Activated CD8-positive, alpha-beta memory T cell treated with anti-CD3 and anti-CD28 coated beads for 4 hours (primary cell): ENCODE data around the gene MYO1D.

Source experiments
- DNase-seq, 2 donors: peaks; one replicate each; pipeline ENCODE4 v3.0.0-alpha.2; 2020; ENCODE audit warnings: low read depth in 2 of 2

Gene MYO1D

GRCh38 chr17:32512328-32512727 is 364.6 kb downstream of the MYO1D start:
- DNase-seq = no peak

- no peak for DNase-seq
Measured at GRCh38 chr17:32510466-32510865, 366.5 kb downstream of the MYO1D start.

- DNase-seq = no peak
Measured at GRCh38 chr17:32508926-32509325, 368.0 kb downstream of the MYO1D start.

- DNase-seq = no peak
Measured at GRCh38 chr17:32504166-32504990, 372.5 kb downstream of the MYO1D start.

DNA sequence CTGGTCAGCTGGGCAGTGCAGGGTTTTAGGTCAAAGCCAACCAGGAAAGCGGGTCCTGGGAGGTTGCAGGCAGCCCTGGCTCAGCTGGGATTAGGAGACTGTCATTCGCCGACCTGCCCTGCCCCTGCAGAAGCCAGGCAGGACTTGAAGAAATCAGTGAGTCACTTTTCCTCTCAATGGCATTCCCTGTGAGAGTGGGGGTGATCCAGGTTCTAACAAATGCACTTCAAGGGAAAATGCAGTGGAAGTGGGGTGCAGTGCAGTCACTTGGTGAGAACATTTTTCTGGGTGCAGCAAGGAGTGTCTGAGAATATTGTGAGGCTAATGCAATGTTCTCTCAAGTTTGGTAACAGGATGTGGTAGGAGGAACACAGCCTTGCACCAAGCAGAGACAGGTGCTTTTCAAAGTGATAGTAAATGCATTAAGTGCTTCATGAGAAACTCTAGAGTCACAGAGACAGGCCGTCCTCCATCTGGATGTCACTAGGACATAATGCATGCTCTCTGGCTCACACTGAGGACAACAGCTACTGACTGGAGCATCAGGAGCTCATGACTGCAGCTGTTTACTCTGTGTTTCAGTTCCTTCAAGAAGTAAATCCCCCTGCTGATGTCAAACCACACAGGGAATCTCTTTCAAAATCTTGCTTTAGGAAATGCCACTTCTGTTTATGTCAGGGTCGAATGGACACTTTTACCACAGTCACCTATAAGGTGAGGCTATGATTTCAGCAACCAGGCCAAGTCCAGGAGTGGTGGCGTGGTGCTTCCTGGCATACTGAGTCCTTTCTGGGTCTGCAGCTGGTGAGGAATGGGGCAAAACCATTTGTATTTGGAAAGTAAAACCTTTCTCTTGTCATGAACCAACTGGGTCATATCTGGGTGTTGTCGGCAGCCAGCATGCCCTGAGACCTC is 373.4 kb downstream of the MYO1D start:
- no peak for DNase-seq

- no peak for DNase-seq
Measured at GRCh38 chr17:32502710-32503109, 374.2 kb downstream of the MYO1D start.

DNA sequence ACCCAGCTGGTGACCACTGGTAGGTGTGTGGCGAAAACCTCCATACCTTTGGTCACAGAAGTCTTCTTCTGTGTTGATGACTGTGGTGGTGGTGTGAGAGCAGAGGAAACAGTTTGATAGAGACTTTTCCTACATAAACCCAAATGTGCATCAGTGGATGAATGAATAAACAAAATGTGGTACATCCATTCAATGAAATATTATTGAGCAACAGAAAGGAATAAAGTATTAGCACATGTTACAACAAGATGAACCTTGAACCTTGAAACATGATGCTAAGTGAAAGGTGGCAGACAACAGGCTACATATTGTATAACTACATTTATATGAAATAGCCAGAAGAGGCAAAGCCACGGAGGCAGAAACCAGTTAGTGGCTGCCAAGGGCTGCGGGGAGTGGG is 374.9 kb downstream of the MYO1D start:
- DNase-seq = no peak

- DNase-seq = no peak
Measured at GRCh38 chr17:32498391-32498790, 378.5 kb downstream of the MYO1D start.

DNA sequence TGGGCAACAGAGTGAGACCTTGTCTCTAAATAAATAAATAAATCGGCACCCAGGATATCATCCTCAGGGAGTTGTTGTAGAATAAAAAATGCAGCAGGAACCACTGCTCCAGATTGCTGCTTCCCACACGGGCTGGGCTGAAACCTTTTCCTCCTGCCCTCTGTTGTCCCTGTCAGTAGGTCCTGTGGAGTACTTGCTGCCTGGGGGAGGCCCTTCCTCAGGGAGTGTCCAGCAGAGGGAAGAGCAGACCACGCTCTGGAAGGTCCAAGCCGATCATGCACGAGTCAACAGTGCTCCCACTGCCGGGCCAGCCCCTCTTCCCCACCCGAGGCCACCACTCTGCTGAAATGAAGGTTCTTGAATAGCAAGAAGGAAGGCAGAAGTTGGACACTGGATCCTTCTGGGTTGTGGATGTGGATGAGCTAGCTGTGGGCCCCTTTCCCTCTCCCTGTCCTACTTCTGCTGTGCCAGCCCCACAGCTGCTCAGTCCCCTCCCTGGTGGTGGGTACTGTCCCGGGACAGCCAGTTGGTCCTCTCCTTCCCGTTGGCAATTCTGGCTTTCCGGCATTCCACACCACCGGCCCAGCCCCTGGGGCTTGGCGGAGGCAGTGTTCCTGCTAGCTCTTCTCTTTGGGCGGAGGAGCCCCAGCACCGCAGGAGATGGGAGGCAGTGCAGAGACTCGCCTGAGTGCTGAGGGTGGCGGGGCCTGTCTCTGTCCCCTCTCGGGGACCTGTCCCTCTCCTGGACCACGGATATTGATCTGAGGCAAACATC is 379.3 kb downstream of the MYO1D start:
- no peak for DNase-seq

DNA sequence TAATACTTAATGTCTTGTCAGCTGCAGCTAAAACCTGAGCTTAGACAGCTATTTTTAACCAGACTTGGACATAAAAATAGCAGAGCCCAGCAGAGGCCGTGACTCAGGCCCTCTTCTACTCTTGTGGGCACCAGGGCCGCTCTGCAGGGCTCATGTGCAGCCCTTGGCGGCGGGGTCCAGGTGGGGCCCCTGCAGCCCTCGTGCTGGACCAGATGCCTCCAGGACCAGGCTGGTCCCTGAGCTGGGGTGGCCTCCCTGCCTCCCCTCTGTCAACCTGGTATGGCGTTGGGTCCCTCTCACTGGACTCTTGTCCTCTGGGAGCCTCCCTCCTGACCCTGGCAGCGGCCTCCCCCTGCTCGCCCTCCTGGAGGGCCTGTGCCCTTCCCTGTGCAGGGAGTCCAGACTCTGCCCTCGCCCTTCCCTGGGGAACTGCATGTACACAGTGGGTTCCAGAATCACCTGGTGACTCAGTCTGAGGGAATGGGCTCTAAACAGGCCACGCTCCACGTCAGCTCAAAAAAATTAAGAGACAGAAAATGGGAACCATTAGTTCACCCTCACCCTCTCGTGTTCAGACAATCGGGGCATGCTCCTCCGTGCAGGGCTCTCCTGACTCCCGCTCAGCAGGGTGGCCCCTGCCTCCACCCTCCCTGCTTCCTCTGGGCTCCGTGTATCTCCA is 380.4 kb downstream of the MYO1D start:
- DNase-seq = no peak

- DNase-seq = no peak
Measured at GRCh38 chr17:32495359-32496231, 381.3 kb downstream of the MYO1D start.

GRCh38 chr17:32494621-32495358 is 382.1 kb downstream of the MYO1D start:
- DNase-seq = no peak

GRCh38 chr17:32493976-32494513 is 382.9 kb downstream of the MYO1D start:
- no peak for DNase-seq

GRCh38 chr17:32493571-32493970 is 383.4 kb downstream of the MYO1D start:
- no peak for DNase-seq

DNA sequence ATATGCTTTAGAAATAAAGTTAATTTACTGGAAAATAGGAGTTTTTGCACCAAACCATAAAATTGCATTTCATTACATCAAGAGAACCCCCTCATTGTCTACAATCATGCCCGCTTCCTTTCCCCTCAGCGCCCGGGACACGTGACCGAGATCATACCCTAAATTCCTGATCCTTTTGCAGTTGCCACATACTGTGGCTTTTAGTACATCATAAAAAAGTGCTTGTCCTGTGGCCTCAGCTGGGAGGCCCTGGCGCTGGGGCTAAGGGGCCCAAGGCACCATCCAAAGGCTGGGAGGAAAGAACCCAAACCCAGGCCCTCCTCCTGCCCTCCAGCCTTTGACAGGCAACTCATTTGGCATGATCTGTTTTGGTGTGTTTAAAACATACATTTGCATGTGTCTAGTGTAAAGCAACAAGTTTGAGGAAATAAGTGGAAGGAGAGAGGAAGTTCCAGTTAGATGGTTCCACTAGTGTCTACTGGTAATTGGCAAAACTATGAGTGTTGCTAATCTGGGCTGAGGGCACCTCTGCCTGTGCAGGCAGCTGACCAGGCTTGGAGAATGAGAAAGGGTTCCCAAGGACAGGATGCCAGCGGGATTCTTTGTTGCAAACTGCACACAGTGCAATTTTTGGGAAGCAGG is 384.2 kb downstream of the MYO1D start:
- no peak for DNase-seq

DNA sequence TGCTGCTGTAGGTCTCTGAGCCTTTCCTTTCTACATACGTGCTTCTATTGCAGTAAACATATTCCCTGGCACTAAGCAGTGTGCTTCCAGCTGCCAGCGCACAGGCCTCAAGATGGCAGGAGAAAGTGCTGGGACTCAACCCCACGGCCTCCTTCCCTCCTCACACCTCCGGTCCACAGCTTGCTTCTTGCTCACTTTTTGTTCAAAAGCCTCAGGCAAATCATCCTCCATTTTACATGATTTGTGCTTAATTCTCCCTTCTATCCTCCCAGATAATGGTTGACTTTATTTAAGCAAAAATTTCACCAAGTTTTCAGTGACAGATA is 384.7 kb downstream of the MYO1D start:
- no peak for DNase-seq

- DNase-seq = no peak
Measured at GRCh38 chr17:32491371-32492263, 385.3 kb downstream of the MYO1D start.

DNA sequence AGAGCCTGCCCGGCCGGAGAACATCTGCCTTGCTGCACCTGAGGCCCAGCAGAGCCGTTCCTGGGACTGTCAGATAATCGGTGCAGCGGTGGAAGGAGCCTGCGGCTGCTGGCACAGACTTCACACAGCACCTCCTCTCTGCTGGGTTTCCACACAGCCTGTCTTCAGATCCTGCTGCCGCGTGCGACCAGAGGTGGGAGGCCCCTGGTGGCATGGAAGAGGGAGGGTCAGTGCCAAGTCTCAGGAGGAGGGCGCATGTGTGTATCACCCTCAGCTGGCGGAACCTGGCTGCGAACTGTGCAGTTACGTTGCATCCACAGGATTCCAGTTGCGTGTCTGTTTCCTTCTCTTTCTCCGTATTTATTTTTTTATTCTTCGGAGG is 386.8 kb downstream of the MYO1D start:
- no peak for DNase-seq
